ENCODE results near the gene MAP3K7CL.

MAP3K7CL gene

GRCh38 chr21:29190923-29191331 is 60.5 kb downstream of the MAP3K7CL start:
- no peak overlapping the region for H3K4me2 ChIP-seq (ENCODE audit: low read length)
- no peak overlapping the region for H3K56ac ChIP-seq (ENCODE audit: low read length)
- H3K4ac ChIP-seq (ENCODE audit: low read depth, low read length) = no peak overlapping the region
- no peak overlapping the region for H4K8ac ChIP-seq (ENCODE audit: low read depth, low read length)
- no peak overlapping the region for H4K5ac ChIP-seq (ENCODE audit: low read length)
- DNase-seq = no peak
- H3K18ac ChIP-seq (ENCODE audit: low read length) = no peak overlapping the region
- H2BK5ac ChIP-seq (ENCODE audit: low read length) = no peak overlapping the region
- no peaks in the 10 kb centered on the region for H3K36me3 ChIP-seq (ENCODE audit: control insufficient read depth, insufficient read depth, low read length)
- H3K27me3 ChIP-seq (ENCODE audit: insufficient read depth, low read length, poor library complexity) = no peaks in the 10 kb centered on the region
- H2AK5ac ChIP-seq (ENCODE audit: low read length) = no peak overlapping the region
- no peak overlapping the region for H3K4me3 ChIP-seq (ENCODE audit: low read length)
- no CpG with 5 or more reads among the region's 2 CpGs for WGBS (ENCODE audit: extremely low coverage, insufficient coverage, low lambda C conversion rate)
- no peak overlapping the region for H2BK15ac ChIP-seq (replicated peaks; ENCODE audit: low read depth)
- no peak overlapping the region for H3K9ac ChIP-seq (ENCODE audit: low read length)
- no peak overlapping the region for H3K27ac ChIP-seq (ENCODE audit: low read depth, low read length)
- H3K79me2 ChIP-seq (ENCODE audit: control insufficient read depth, insufficient read depth, low read length) = no peaks in the 10 kb centered on the region
- no peaks in the 10 kb centered on the region for H3K4me1 ChIP-seq (ENCODE audit: control insufficient read depth, low read depth, low read length)
- H2BK120ac ChIP-seq (ENCODE audit: low read depth, low read length) = no peak overlapping the region
- no peaks in the 10 kb centered on the region for H3K79me1 ChIP-seq (ENCODE audit: low read length)
- H3K23ac ChIP-seq (ENCODE audit: low read length) = no peak overlapping the region

- Histone ChIP-seq H3K4me3 (ENCODE audit: low read length) (no peak overlapping the region), H3K27ac (ENCODE audit: low read depth, low read length) (no peak overlapping the region)
These were observed 62.6 kb downstream of the MAP3K7CL start for GRCh38 chr21:29193072-29193471.

GRCh38 chr21:29193901-29194300 is 63.5 kb downstream of the MAP3K7CL start:
- H2AK5ac ChIP-seq (ENCODE audit: low read length) = no peak overlapping the region
- no peak overlapping the region for H3K9ac ChIP-seq (ENCODE audit: low read length)
- H4K8ac ChIP-seq (ENCODE audit: low read depth, low read length) = no peak overlapping the region
- no peak overlapping the region for H3K4me3 ChIP-seq (ENCODE audit: low read length)
- no peak overlapping the region for H3K27ac ChIP-seq (ENCODE audit: low read depth, low read length)
- no CpG with 5 or more reads among the region's 6 CpGs for WGBS (ENCODE audit: extremely low coverage, insufficient coverage, low lambda C conversion rate)
- H3K27me3 ChIP-seq (ENCODE audit: insufficient read depth, low read length, poor library complexity) = no peaks in the 10 kb centered on the region
- no peak overlapping the region for H4K5ac ChIP-seq (ENCODE audit: low read length)
- H3K18ac ChIP-seq (ENCODE audit: low read length) = no peak overlapping the region
- H3K79me2 ChIP-seq (ENCODE audit: control insufficient read depth, insufficient read depth, low read length) = no peaks in the 10 kb centered on the region
- H3K79me1 ChIP-seq (ENCODE audit: low read length) = no peaks in the 10 kb centered on the region
- no peaks in the 10 kb centered on the region for H3K4me1 ChIP-seq (ENCODE audit: control insufficient read depth, low read depth, low read length)
- no peak overlapping the region for H2BK5ac ChIP-seq (ENCODE audit: low read length)
- H3K36me3 ChIP-seq (ENCODE audit: control insufficient read depth, insufficient read depth, low read length) = no peaks in the 10 kb centered on the region
- H3K4me2 ChIP-seq (ENCODE audit: low read length) = no peak overlapping the region
- H3K23ac ChIP-seq (ENCODE audit: low read length) = no peak overlapping the region
- DNase-seq = no peak
- no peak overlapping the region for H2BK15ac ChIP-seq (replicated peaks; ENCODE audit: low read depth)
- no peak overlapping the region for H2BK120ac ChIP-seq (ENCODE audit: low read depth, low read length)
- H3K56ac ChIP-seq (ENCODE audit: low read length) = no peak overlapping the region
- no peak overlapping the region for H3K4ac ChIP-seq (ENCODE audit: low read depth, low read length)

More at GRCh38 chr21:29193072-29193471, 62.6 kb downstream of the MAP3K7CL start:
- Histone ChIP-seq H4K8ac (ENCODE audit: low read depth, low read length) (no peak overlapping the region), H3K79me2 (ENCODE audit: control insufficient read depth, insufficient read depth, low read length) (no peaks in the 10 kb centered on the region), H3K18ac (ENCODE audit: low read length) (peak overlapping the region; percentile 53), H4K5ac (ENCODE audit: low read length) (no peak overlapping the region), H3K79me1 (ENCODE audit: low read length) (no peaks in the 10 kb centered on the region), H2BK5ac (ENCODE audit: low read length) (no peak overlapping the region), H2BK120ac (ENCODE audit: low read depth, low read length) (no peak overlapping the region), H3K23ac (ENCODE audit: low read length) (no peak overlapping the region), H3K4ac (ENCODE audit: low read depth, low read length) (no peak overlapping the region), H2BK15ac (replicated peaks; ENCODE audit: low read depth) (no peak overlapping the region), H3K4me1 (ENCODE audit: control insufficient read depth, low read depth, low read length) (no peaks in the 10 kb centered on the region), H2AK5ac (ENCODE audit: low read length) (no peak overlapping the region), H3K4me2 (ENCODE audit: low read length) (no peak overlapping the region), H3K36me3 (ENCODE audit: control insufficient read depth, insufficient read depth, low read length) (no peaks in the 10 kb centered on the region), H3K27me3 (ENCODE audit: insufficient read depth, low read length, poor library complexity) (no peaks in the 10 kb centered on the region), H3K56ac (ENCODE audit: low read length) (no peak overlapping the region), H3K9ac (ENCODE audit: low read length) (no peak overlapping the region)
- no CpG with 5 or more reads among the region's 10 CpGs for WGBS (ENCODE audit: extremely low coverage, insufficient coverage, low lambda C conversion rate)
- DNase-seq = peak; percentile 29

GRCh38 chr21:29194342-29194741 is 63.9 kb downstream of the MAP3K7CL start:
- no peaks in the 10 kb centered on the region for H3K4me1 ChIP-seq (ENCODE audit: control insufficient read depth, low read depth, low read length)
- no CpG with 5 or more reads among the region's 3 CpGs for WGBS (ENCODE audit: extremely low coverage, insufficient coverage, low lambda C conversion rate)
- no peak overlapping the region for H3K18ac ChIP-seq (ENCODE audit: low read length)

GRCh38 chr21:29194847-29195246 is 64.4 kb downstream of the MAP3K7CL start:
- Histone ChIP-seq H2BK5ac (ENCODE audit: low read length) (no peak overlapping the region), H4K5ac (ENCODE audit: low read length) (no peak overlapping the region)

More at GRCh38 chr21:29194342-29194741, 63.9 kb downstream of the MAP3K7CL start:
- Histone ChIP-seq H4K5ac (ENCODE audit: low read length) (no peak overlapping the region), H3K27ac (ENCODE audit: low read depth, low read length) (no peak overlapping the region), H2BK120ac (ENCODE audit: low read depth, low read length) (no peak overlapping the region), H3K23ac (ENCODE audit: low read length) (no peak overlapping the region), H2BK5ac (ENCODE audit: low read length) (no peak overlapping the region), H2BK15ac (replicated peaks; ENCODE audit: low read depth) (no peak overlapping the region), H3K79me1 (ENCODE audit: low read length) (no peaks in the 10 kb centered on the region), H3K9ac (ENCODE audit: low read length) (no peak overlapping the region), H3K56ac (ENCODE audit: low read length) (no peak overlapping the region), H3K4me3 (ENCODE audit: low read length) (no peak overlapping the region), H4K8ac (ENCODE audit: low read depth, low read length) (no peak overlapping the region), H3K4ac (ENCODE audit: low read depth, low read length) (no peak overlapping the region), H3K36me3 (ENCODE audit: control insufficient read depth, insufficient read depth, low read length) (no peaks in the 10 kb centered on the region), H3K27me3 (ENCODE audit: insufficient read depth, low read length, poor library complexity) (no peaks in the 10 kb centered on the region), H2AK5ac (ENCODE audit: low read length) (no peak overlapping the region), H3K4me2 (ENCODE audit: low read length) (no peak overlapping the region), H3K79me2 (ENCODE audit: control insufficient read depth, insufficient read depth, low read length) (no peaks in the 10 kb centered on the region)
- DNase-seq = no peak

GRCh38 chr21:29195981-29196669 is 65.7 kb downstream of the MAP3K7CL start:
- Histone ChIP-seq H2BK5ac (ENCODE audit: low read length) (no peak overlapping the region), H3K4me3 (ENCODE audit: low read length) (no peak overlapping the region), H3K36me3 (ENCODE audit: control insufficient read depth, insufficient read depth, low read length) (no peaks in the 10 kb centered on the region), H3K9ac (ENCODE audit: low read length) (no peak overlapping the region), H3K4ac (ENCODE audit: low read depth, low read length) (no peak overlapping the region), H3K23ac (ENCODE audit: low read length) (no peak overlapping the region), H4K5ac (ENCODE audit: low read length) (no peak overlapping the region), H4K8ac (ENCODE audit: low read depth, low read length) (no peak overlapping the region), H3K4me1 (ENCODE audit: control insufficient read depth, low read depth, low read length) (no peaks in the 10 kb centered on the region), H3K18ac (ENCODE audit: low read length) (no peak overlapping the region), H3K79me2 (ENCODE audit: control insufficient read depth, insufficient read depth, low read length) (no peaks in the 10 kb centered on the region), H3K27ac (ENCODE audit: low read depth, low read length) (no peak overlapping the region), H3K4me2 (ENCODE audit: low read length) (no peak overlapping the region), H3K56ac (ENCODE audit: low read length) (no peak overlapping the region), H2BK120ac (ENCODE audit: low read depth, low read length) (no peak overlapping the region), H2BK15ac (replicated peaks; ENCODE audit: low read depth) (peak overlapping the region; percentile 19), H2AK5ac (ENCODE audit: low read length) (no peak overlapping the region), H3K27me3 (ENCODE audit: insufficient read depth, low read length, poor library complexity) (no peaks in the 10 kb centered on the region), H3K79me1 (ENCODE audit: low read length) (no peaks in the 10 kb centered on the region)
- DNase-seq = peak; percentile 72
- no CpG with 5 or more reads among the region's 8 CpGs for WGBS (ENCODE audit: extremely low coverage, insufficient coverage, low lambda C conversion rate)

More at GRCh38 chr21:29194847-29195246, 64.4 kb downstream of the MAP3K7CL start:
- no peak overlapping the region for H3K4me3 ChIP-seq (ENCODE audit: low read length)
- H3K4me1 ChIP-seq (ENCODE audit: control insufficient read depth, low read depth, low read length) = no peaks in the 10 kb centered on the region
- no peak overlapping the region for H3K27ac ChIP-seq (ENCODE audit: low read depth, low read length)
- no peak overlapping the region for H2BK120ac ChIP-seq (ENCODE audit: low read depth, low read length)
- no peak for DNase-seq
- no CpG with 5 or more reads among the region's 3 CpGs for WGBS (ENCODE audit: extremely low coverage, insufficient coverage, low lambda C conversion rate)
- H4K8ac ChIP-seq (ENCODE audit: low read depth, low read length) = no peak overlapping the region
- H3K36me3 ChIP-seq (ENCODE audit: control insufficient read depth, insufficient read depth, low read length) = no peaks in the 10 kb centered on the region
- H2AK5ac ChIP-seq (ENCODE audit: low read length) = no peak overlapping the region
- no peak overlapping the region for H2BK15ac ChIP-seq (replicated peaks; ENCODE audit: low read depth)
- H3K23ac ChIP-seq (ENCODE audit: low read length) = no peak overlapping the region
- no peak overlapping the region for H3K4ac ChIP-seq (ENCODE audit: low read depth, low read length)
- no peaks in the 10 kb centered on the region for H3K79me1 ChIP-seq (ENCODE audit: low read length)
- H3K4me2 ChIP-seq (ENCODE audit: low read length) = no peak overlapping the region
- H3K56ac ChIP-seq (ENCODE audit: low read length) = no peak overlapping the region
- H3K79me2 ChIP-seq (ENCODE audit: control insufficient read depth, insufficient read depth, low read length) = no peaks in the 10 kb centered on the region
- no peak overlapping the region for H3K18ac ChIP-seq (ENCODE audit: low read length)
- no peak overlapping the region for H3K9ac ChIP-seq (ENCODE audit: low read length)
- H3K27me3 ChIP-seq (ENCODE audit: insufficient read depth, low read length, poor library complexity) = no peaks in the 10 kb centered on the region

All from mesendoderm (in vitro differentiated cells).